Tibial artery (tissue), 4 donors: ENCODE data around the gene CRYBG1.

Source experiments
- DNase-seq, 2 donors: peaks; one replicate each; pipeline ENCODE4 v3.0.0-alpha.2; 2019
- H3K27ac ChIP-seq, 2 donors: fragments of 200-600 bp; sonication (generic) in 1 of 2; 1 replicate in 1 of 2; 2 replicates in 1 of 2; pipeline ENCODE4 v1.5.1; 2018 to 2019; ENCODE audit warnings: mild to moderate bottlenecking in 1 of 2
- H3K27me3 ChIP-seq, 2 donors: fragments of 200-600 bp; sonication (generic) in 1 of 2; one replicate each; pipeline versions ENCODE4 v1.5.1 to v1.6.0; 2016 to 2019
- H3K36me3 ChIP-seq, 3 donors: fragments of 200-600 bp; sonication (generic) in 2 of 3; one replicate each; pipeline ENCODE4 v1.5.1; 2016 to 2019; ENCODE audit warnings: mild to moderate bottlenecking in 2 of 3
- H3K4me1 ChIP-seq, 4 donors: fragments of 200-600 bp; sonication (generic) in 2 of 4; 1 replicate in 3 of 4; 2 replicates in 1 of 4; pipeline ENCODE4 v1.5.1; 2016 to 2019
- H3K4me3 ChIP-seq, 2 donors: fragments of 200-600 bp; sonication (generic) in 1 of 2; 1 replicate in 1 of 2; 2 replicates in 1 of 2; pipeline ENCODE4 v1.5.1; 2018 to 2019; ENCODE audit warnings: mild to moderate bottlenecking in 2 of 2
- H3K9me3 ChIP-seq, 3 donors: fragments of 200-600 bp; sonication (generic) in 1 of 3; one replicate each; pipeline ENCODE4 v1.5.1; 2016 to 2019
- intact Hi-C: fragments of 100-400 bp; cut with DNase I; formaldehyde crosslinking; loops from one replicate; pipeline ENCODE4 v1.15.0; 2023; ENCODE audit warnings: low total_unique reads
- TF ChIP-seq, protein P1 (sequence below), 2 experiments: fragments of 200-600 bp in 1 of 2; fragments of 450-650 bp in 1 of 2; IDR thresholded peaks; one replicate each; pipeline ENCODE4 v1.5.1; 2017 to 2019; ENCODE audit warnings: antibody characterized with exemption in 2 of 2, mild to moderate bottlenecking in 1 of 2, moderate library complexity in 1 of 2

The CRYBG1 gene

DNA sequence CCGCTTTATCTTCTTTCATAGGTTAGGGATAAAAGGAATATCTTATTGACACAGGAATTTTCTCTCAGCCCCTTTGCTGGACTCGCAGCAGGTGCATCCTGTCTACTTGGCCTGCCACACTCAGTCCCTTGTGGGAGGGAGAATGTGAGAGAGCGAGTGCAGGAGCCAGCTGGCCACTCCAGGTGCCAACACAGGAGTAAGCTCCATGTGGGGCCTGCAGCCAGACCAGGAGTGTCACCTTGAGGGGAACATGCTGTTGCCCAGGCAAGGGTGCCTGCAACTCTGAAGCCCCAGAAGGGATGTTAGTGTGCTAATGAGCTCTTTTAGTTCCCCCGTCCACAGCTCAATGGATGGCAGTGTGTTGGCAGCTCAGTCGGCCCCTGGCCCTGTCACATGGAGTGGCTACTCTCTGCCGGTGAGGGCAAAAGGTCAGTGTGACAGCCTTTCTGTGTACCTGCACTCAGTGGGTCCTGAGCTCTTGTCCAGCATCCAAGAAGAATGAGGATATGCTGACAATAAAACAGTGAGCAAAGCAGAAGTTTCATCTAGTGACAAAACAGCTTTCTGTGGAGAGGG lies 57.1 kb downstream of the CRYBG1 start:
- TF ChIP-seq, protein P1, sequence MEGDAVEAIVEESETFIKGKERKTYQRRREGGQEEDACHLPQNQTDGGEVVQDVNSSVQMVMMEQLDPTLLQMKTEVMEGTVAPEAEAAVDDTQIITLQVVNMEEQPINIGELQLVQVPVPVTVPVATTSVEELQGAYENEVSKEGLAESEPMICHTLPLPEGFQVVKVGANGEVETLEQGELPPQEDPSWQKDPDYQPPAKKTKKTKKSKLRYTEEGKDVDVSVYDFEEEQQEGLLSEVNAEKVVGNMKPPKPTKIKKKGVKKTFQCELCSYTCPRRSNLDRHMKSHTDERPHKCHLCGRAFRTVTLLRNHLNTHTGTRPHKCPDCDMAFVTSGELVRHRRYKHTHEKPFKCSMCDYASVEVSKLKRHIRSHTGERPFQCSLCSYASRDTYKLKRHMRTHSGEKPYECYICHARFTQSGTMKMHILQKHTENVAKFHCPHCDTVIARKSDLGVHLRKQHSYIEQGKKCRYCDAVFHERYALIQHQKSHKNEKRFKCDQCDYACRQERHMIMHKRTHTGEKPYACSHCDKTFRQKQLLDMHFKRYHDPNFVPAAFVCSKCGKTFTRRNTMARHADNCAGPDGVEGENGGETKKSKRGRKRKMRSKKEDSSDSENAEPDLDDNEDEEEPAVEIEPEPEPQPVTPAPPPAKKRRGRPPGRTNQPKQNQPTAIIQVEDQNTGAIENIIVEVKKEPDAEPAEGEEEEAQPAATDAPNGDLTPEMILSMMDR (IDR thresholded peaks at IDR 0.05), result no peak
- no peak for DNase-seq

DNA sequence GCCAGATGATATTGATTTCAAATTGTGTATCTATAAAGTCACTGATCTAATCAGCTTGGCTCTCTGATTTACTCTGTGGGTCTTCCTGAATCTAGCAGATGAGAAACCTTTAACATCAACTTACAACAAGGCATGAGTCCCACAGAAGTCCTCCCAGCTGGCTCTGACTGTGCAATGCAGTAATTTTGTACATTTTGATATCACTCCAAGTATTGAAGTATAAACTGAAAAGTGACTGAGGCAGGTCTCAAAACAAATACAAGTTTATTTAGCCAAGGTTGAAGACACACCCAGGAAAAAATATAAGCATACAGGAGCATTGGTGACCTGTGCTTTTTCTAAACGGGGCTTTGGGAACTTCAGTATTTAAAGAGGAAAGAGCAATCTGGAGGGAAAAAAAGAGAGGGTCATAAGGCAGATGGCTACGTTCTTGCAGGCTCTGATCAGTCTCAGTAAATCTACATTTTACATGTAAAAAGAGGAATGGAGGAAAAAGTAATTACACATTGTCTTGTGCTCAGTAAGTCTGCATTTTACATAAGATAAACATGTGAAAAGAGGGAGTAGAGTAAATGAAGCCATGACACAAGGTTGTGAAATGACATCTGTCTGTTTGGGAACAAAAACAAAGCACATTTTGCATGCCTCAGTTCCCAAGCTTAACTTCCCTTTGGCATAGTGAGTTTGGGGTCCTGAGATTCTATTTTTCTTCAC lies 59.5 kb downstream of the CRYBG1 start:
- intact Hi-C loops, result no loop called here
- H3K4me1 ChIP-seq, result peaks cover 0 to 11% (median 0%) of the 10 kb centered on the region in 4 donors
- no peak overlapping the region for H3K27ac ChIP-seq
- TF ChIP-seq, protein P1 (IDR thresholded peaks at IDR 0.05), result no peak
- H3K27me3 ChIP-seq, result peaks cover 0 to 2% of the 10 kb centered on the region in 2 donors
- H3K36me3 ChIP-seq, result no peaks in the 10 kb centered on the region
- no peaks in the 10 kb centered on the region for H3K9me3 ChIP-seq
- no peak overlapping the region for H3K4me3 ChIP-seq
- DNase-seq, result no peak

More for the DNA sequence above, 57.1 kb downstream of the CRYBG1 start:
- intact Hi-C loops, result no loop called here
- Histone ChIP-seq H3K27ac (no peak overlapping the region), H3K36me3 (no peaks in the 10 kb centered on the region), H3K27me3 (peaks cover 0 to 2% of the 10 kb centered on the region in 2 donors), H3K4me3 (no peak overlapping the region), H3K9me3 (no peaks in the 10 kb centered on the region), H3K4me1 (peaks cover 0 to 11% (median 0%) of the 10 kb centered on the region in 4 donors)

DNA sequence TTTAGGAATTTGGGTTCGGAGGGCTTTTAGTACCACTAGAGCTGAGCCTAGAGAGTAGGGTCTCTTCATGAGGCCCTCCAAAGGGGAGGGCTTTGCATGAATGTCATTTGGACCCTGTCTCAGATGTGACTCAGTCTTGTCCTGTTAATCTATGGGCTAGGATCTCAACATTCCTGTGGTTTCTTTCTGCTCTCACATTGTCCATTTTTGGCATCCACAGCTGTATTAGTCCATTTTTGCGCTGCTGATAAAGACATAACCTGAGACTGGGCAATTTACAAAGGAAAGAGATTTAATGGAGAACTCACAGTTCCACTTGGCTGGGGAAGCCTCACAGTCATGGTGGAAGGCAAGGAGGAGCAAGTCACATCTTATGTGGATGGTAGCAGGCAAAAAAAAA lies 61.0 kb downstream of the CRYBG1 start:
- Histone ChIP-seq H3K27ac (no peak overlapping the region), H3K36me3 (no peaks in the 10 kb centered on the region), H3K27me3 (peaks cover 0 to 2% of the 10 kb centered on the region in 2 donors), H3K4me1 (peaks cover 0 to 3% (median 0%) of the 10 kb centered on the region in 4 donors), H3K9me3 (no peaks in the 10 kb centered on the region), H3K4me3 (no peak overlapping the region)
- DNase-seq, result no peak
- intact Hi-C loops, result no loop called here
- TF ChIP-seq, protein P1 (IDR thresholded peaks at IDR 0.05), result no peak

DNA sequence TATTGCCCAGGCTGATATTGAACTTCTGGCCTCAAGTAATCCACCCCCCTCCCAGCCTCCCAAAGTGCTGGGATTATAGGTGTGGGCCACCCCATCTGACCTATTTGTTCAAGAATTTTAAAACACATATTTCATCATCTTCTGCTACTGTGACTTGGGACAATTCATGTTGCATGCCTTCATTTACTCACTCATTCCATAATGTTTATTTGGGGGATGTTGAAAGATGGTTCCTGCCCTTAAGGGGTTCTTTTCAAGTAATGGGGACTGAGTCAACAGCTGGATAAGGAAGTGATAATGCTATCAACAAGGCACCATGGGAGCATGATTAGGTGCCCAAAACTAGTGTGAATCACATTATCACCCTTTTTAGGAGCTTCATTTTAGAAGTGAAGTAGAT lies 62.0 kb downstream of the CRYBG1 start:
- Histone ChIP-seq H3K27ac (no peak overlapping the region), H3K9me3 (no peaks in the 10 kb centered on the region)
- no peak for DNase-seq

DNA sequence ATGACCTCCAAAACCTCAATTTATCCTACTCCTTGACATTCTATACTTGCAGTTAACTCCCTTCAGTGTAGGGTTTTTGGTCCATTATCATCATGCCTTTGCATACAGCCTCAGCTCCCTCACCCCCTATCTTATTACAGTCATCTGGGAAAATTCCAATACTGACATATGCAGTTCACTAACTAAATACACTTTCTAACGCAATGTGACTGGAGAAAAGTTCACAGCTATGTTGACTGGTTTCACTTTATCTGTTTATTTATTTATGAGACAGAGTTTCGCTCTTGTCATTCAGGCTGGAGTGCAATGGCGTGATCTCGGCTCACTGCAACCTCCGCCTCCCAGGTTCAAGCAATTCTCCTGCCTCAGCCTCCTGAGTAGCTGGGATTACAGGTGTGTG lies 64.9 kb downstream of the CRYBG1 start:
- TF ChIP-seq, protein P1 (IDR thresholded peaks at IDR 0.05), result no peak
- DNase-seq, result no peak
- Histone ChIP-seq H3K4me3 (no peak overlapping the region), H3K9me3 (no peaks in the 10 kb centered on the region), H3K4me1 (no peaks in the 10 kb centered on the region), H3K27me3 (no peaks in the 10 kb centered on the region), H3K27ac (no peak overlapping the region), H3K36me3 (no peaks in the 10 kb centered on the region)
- intact Hi-C loops, result no loop called here

More for the DNA sequence above, 62.0 kb downstream of the CRYBG1 start:
- H3K36me3 ChIP-seq, result no peaks in the 10 kb centered on the region
- peaks cover 0 to 2% (median 0%) of the 10 kb centered on the region in 4 donors for H3K4me1 ChIP-seq
- TF ChIP-seq, protein P1 (IDR thresholded peaks at IDR 0.05), result no peak
- intact Hi-C loops, result no loop called here
- H3K27me3 ChIP-seq, result peaks cover 0 to under 1% of the 10 kb centered on the region in 2 donors
- H3K4me3 ChIP-seq, result no peak overlapping the region
